CD14-positive monocyte (primary cell): ENCODE data around the gene PTPN14. TPM values are rescaled to one million over a fixed set of nuclear protein-coding genes. Genes with fewer than 3 reads are reported as not detected.

Source experiments
- DNase-seq, 3 donors: peaks; one replicate each; pipeline ENCODE4 v3.0.0-alpha.2; 2011 to 2022
- H2AFZ ChIP-seq: 2 replicates; pipeline ENCODE4 v1.6.0; 2012; ENCODE audit warnings: mild to moderate bottlenecking, low read depth, low read length, inconsistent platforms; ENCODE audit not compliant: insufficient read depth, poor library complexity, severe bottlenecking
- H3K27ac ChIP-seq, 2 donors: 1 replicate in 1 of 2; 2 replicates in 1 of 2; pipeline ENCODE4 v1.5.1; 2012 to 2013; ENCODE audit warnings: low read length in 2 of 2, control low read depth in 1 of 2, inconsistent platforms in 1 of 2, low read depth in 1 of 2, mild to moderate bottlenecking in 1 of 2
- H3K27me3 ChIP-seq, 2 donors: one replicate each; pipeline versions ENCODE4 v1.6.0 to v1.6.1; 2011 to 2013; ENCODE audit warnings: low read length in 2 of 2; ENCODE audit not compliant: control insufficient read depth in 2 of 2, insufficient read depth in 2 of 2
- H3K36me3 ChIP-seq, 2 donors: replicated peaks in 1 of 2; 1 replicate in 1 of 2; 2 replicates in 1 of 2; pipeline versions ENCODE4 v1.5.1 to v1.6.1; 2012 to 2013; ENCODE audit warnings: low read length in 2 of 2, control low read depth in 1 of 2, inconsistent platforms in 1 of 2, mild to moderate bottlenecking in 1 of 2; ENCODE audit not compliant: insufficient read depth in 2 of 2, control insufficient read depth in 1 of 2
- H3K4me1 ChIP-seq, 2 donors: 1 replicate in 1 of 2; 2 replicates in 1 of 2; pipeline versions ENCODE4 v1.5.1 to v1.6.1; 2012 to 2013; ENCODE audit warnings: low read length in 2 of 2, control low read depth in 1 of 2, inconsistent platforms in 1 of 2, mild to moderate bottlenecking in 1 of 2, moderate library complexity in 1 of 2; ENCODE audit not compliant: insufficient read depth in 2 of 2, control insufficient read depth in 1 of 2
- H3K4me2 ChIP-seq: replicated peaks from 2 replicates; pipeline ENCODE3; 2012; ENCODE audit warnings: low read length, moderate library complexity, mild to moderate bottlenecking; ENCODE audit not compliant: poor library complexity, severe bottlenecking; ENCODE audit errors: extremely low read depth
- H3K4me3 ChIP-seq, 3 experiments: fragments of 200-600 bp in 1 of 3; sonication (generic) in 1 of 3; replicated peaks in 1 of 3; 1 replicate in 2 of 3; 2 replicates in 1 of 3; pipeline ENCODE4 v1.5.1; 2011 to 2013; ENCODE audit warnings: low read length in 3 of 3, mild to moderate bottlenecking in 3 of 3, control low read depth in 2 of 3, low read depth in 2 of 3, inconsistent platforms in 1 of 3, moderate library complexity in 1 of 3
- H3K79me2 ChIP-seq: 2 replicates; pipeline ENCODE4 v1.6.0; 2012; ENCODE audit warnings: mild to moderate bottlenecking, control low read depth, inconsistent platforms, low read length, moderate library complexity; ENCODE audit not compliant: insufficient read depth
- H3K9ac ChIP-seq: 2 replicates; pipeline ENCODE4 v1.6.0; 2017; ENCODE audit warnings: low read length, mild to moderate bottlenecking; ENCODE audit not compliant: insufficient read depth, poor library complexity, severe bottlenecking
- H3K9me3 ChIP-seq, 2 donors: replicated peaks in 1 of 2; 1 replicate in 1 of 2; 2 replicates in 1 of 2; pipeline versions ENCODE4 v1.5.1 to v1.6.1; 2012 to 2013; ENCODE audit warnings: low read length in 2 of 2, control low read depth in 1 of 2; ENCODE audit not compliant: control insufficient read depth in 1 of 2, insufficient read depth in 1 of 2
- H4K20me1 ChIP-seq: 2 replicates; pipeline ENCODE4 v1.6.0; 2012; ENCODE audit warnings: mild to moderate bottlenecking, low read length, control low read depth, moderate library complexity; ENCODE audit not compliant: insufficient read depth
- H3K27ac Mint-ChIP-seq, 7 donors: one replicate each; pipeline ENCODE4 v1.8.0; 2020; ENCODE audit warnings: mild to moderate bottlenecking in 7 of 7, mixed read lengths in 7 of 7, moderate library complexity in 6 of 7, inconsistent platforms in 2 of 7
- H3K27me3 Mint-ChIP-seq, 3 donors: one replicate each; pipeline ENCODE4 v1.8.0; 2021 to 2022; ENCODE audit warnings: low read depth in 3 of 3, mild to moderate bottlenecking in 3 of 3, mixed read lengths in 3 of 3, moderate library complexity in 3 of 3, inconsistent platforms in 1 of 3
- H3K36me3 Mint-ChIP-seq, 2 donors: one replicate each; pipeline ENCODE4 v1.8.0; 2020; ENCODE audit warnings: mixed read lengths in 2 of 2, inconsistent platforms in 1 of 2, mild to moderate bottlenecking in 1 of 2
- H3K4me1 Mint-ChIP-seq: one replicate; pipeline ENCODE4 v1.8.0; 2020; ENCODE audit warnings: mild to moderate bottlenecking, mixed read lengths
- H3K4me3 Mint-ChIP-seq, 2 donors: one replicate each; pipeline ENCODE4 v1.8.0; 2020; ENCODE audit warnings: mild to moderate bottlenecking in 2 of 2, mixed read lengths in 2 of 2, moderate library complexity in 1 of 2
- H3K9me3 Mint-ChIP-seq, 7 donors: one replicate each; pipeline ENCODE4 v1.8.0; 2020 to 2022; ENCODE audit warnings: mixed read lengths in 7 of 7, mild to moderate bottlenecking in 6 of 7, moderate library complexity in 6 of 7, inconsistent platforms in 2 of 7
- CTCF ChIP-seq: fragments of 200-600 bp; IDR thresholded peaks from one replicate; pipeline ENCODE4 v1.8.0; 2022; ENCODE audit warnings: antibody characterized with exemption, mild to moderate bottlenecking
- WGBS: methylation state at CpG from one replicate; pipeline ENCODE4 v1.1.5; 2013; ENCODE audit warnings: missing lambda C conversion rate; ENCODE audit not compliant: insufficient coverage; 5-methylcytosine and 5-hydroxymethylcytosine counted together
- intact Hi-C, 2 donors: fragments of 100-400 bp; cut with micrococcal nuclease; formaldehyde crosslinking; loops; one replicate each; pipeline versions ENCODE4 v1.15.0 to v1.15.1; 2023
- polyA plus RNA-seq, 3 donors: library from polyadenylated mRNA; depleted of rRNA in 1 of 3; unstranded in 2 of 3; stranded (reverse) in 1 of 3; fragments of 300-500 nt in 2 of 3; fragments of >200 nt in 1 of 3; fragmentation: Illumina TruSeq in 2 of 3; gene quantifications; 1 replicate in 2 of 3; 2 replicates in 1 of 3; pipeline ENCODE4 v1.2.3, GENCODE V29; 2012 to 2021

The PTPN14 gene
- polyA plus RNA-seq, 3 donors = 0.01 TPM; not detected in 1

DNA sequence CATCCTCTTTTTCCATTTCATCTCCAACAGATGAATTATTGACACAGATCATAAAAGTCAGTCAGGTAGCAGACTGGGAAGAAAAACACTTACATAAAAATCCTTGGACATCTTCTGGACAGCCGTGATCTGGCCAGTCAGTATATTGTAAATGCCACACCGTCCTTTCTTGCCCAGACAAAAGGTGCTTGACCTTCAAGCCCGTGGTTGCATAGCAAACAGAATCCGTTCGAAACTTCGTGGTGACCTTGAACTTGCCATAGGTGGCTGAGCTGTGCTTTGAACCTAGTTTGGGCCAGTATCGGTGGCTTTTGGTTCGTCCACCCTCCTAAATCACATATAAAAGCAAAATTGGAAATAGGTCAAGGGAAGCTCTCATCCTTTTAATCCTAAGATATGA, 182.0 kb downstream of the PTPN14 start:
- Histone ChIP-seq H3K9ac (no peak overlapping the region), H3K4me1 (no peaks in the 10 kb centered on the region), H3K4me2 (no peak overlapping the region), H3K9me3 (no peaks in the 10 kb centered on the region), H2AFZ (no peak overlapping the region), H3K4me3 (no peak overlapping the region), H3K79me2 (no peaks in the 10 kb centered on the region), H3K27me3 (no peaks in the 10 kb centered on the region), H3K27ac (no peak overlapping the region), H4K20me1 (no peaks in the 10 kb centered on the region), H3K36me3 (no peaks in the 10 kb centered on the region)
- no peak for DNase-seq
- intact Hi-C loops = no loop called here
- no peak for TF ChIP-seq CTCF
- Mint-ChIP-seq H3K4me1 (no peaks in the 10 kb centered on the region), H3K27ac (no peak overlapping the region), H3K4me3 (no peak overlapping the region), H3K9me3 (peaks cover 0 to 3% (median 0%) of the 10 kb centered on the region in 7 donors), H3K27me3 (peaks cover 2 to 7% (median 3%) of the 10 kb centered on the region in 3 donors), H3K36me3 (no peaks in the 10 kb centered on the region)
- 96% methylated on average over 3 of the region's 8 CpGs for WGBS

DNA sequence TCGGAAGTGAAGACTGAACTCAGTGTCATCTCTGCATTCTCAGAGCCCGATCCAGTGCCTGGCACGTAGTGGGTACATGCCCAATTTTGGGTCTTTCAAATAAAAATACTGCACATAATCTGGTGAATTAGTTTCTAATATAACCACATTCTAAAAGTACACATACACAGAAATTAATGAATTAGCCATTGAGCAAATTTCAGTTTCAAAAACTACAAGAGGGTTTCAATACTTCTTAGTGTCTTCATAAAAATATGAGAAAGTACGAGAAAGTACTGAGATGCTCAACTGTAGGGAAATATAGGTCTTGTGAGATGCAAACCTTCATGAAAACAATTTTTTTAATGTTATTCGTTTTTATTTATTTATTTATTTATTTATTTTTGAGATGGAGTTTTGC, 183.6 kb downstream of the PTPN14 start:
- WGBS = no CpG with 5 or more reads among the region's 5 CpGs
- no peaks in the 10 kb centered on the region for H3K36me3 Mint-ChIP-seq
- H3K4me3 Mint-ChIP-seq = no peak overlapping the region
- peaks cover 3 to 7% (median 3%) of the 10 kb centered on the region in 3 donors for H3K27me3 Mint-ChIP-seq
- Histone ChIP-seq H3K27ac (no peak overlapping the region), H3K4me2 (no peak overlapping the region), H3K27me3 (no peaks in the 10 kb centered on the region), H3K36me3 (no peaks in the 10 kb centered on the region), H3K9ac (no peak overlapping the region), H3K9me3 (no peaks in the 10 kb centered on the region), H2AFZ (no peak overlapping the region), H4K20me1 (no peaks in the 10 kb centered on the region), H3K4me1 (peaks cover 5 to 7% of the 10 kb centered on the region in 2 donors), H3K4me3 (no peak overlapping the region), H3K79me2 (no peaks in the 10 kb centered on the region)
- H3K9me3 Mint-ChIP-seq = peaks cover 0 to 3% (median 0%) of the 10 kb centered on the region in 7 donors
- no peak for DNase-seq
- no peak overlapping the region for H3K27ac Mint-ChIP-seq
- H3K4me1 Mint-ChIP-seq = peaks cover 8% of the 10 kb centered on the region
- intact Hi-C loops = no loop called here
- no peak for TF ChIP-seq CTCF
